H1 (cell line): ENCODE results near the gene RREB1. TPM values are rescaled to one million over a fixed set of nuclear protein-coding genes. Genes with fewer than 3 reads are reported as not detected.

Experiments
- CTCF ChIA-PET: fragments of 300-600 bp; sonication (Branson Sonifier 250); formaldehyde crosslinking; loops from one replicate; lab custom pipeline; 2021; ENCODE audit not compliant: partially characterized antibody; lab: Charles Lee
- POLR2A ChIA-PET: fragments of 300-600 bp; sonication (Branson Sonifier 250); formaldehyde crosslinking; loops from one replicate; lab custom pipeline; 2021; ENCODE audit warnings: inconsistent platforms; ENCODE audit not compliant: partially characterized antibody; lab: Charles Lee
- DNase-seq, 2 experiments: peaks; one replicate each; pipeline versions ENCODE4 v3.0.0 to v3.0.0-alpha.2; 2010 to 2022; ENCODE audit warnings: low spot score in 2 of 2, low read depth in 1 of 2, mixed read lengths in 1 of 2
- FAIRE-seq: peaks from 2 replicates; lab custom pipeline; 2011; peaks lifted over from hg19 to GRCh38; lab: Jason Lieb, UNC
- H2AFZ ChIP-seq: 2 replicates; pipeline ENCODE4 v1.8.1; 2012; ENCODE audit warnings: low read length, inconsistent platforms
- H2AK5ac ChIP-seq: 2 replicates; pipeline ENCODE4 v1.6.1; 2013; ENCODE audit warnings: low read depth, low read length
- H2BK120ac ChIP-seq: replicated peaks from 2 replicates; pipeline ENCODE3; 2013; ENCODE audit warnings: low read depth, low read length, inconsistent platforms
- H2BK12ac ChIP-seq: 2 replicates; pipeline ENCODE4 v1.6.1; 2013; ENCODE audit warnings: low read depth, low read length
- H2BK15ac ChIP-seq: 2 replicates; pipeline ENCODE4 v1.6.1; 2013; ENCODE audit warnings: low read length
- H2BK20ac ChIP-seq: 2 replicates; pipeline ENCODE4 v1.6.1; 2013; ENCODE audit warnings: low read length
- H2BK5ac ChIP-seq: 2 replicates; pipeline ENCODE4 v1.6.1; 2013; ENCODE audit warnings: low read depth, low read length
- H3K14ac ChIP-seq: 2 replicates; pipeline ENCODE4 v1.6.1; 2013; ENCODE audit warnings: inconsistent platforms; ENCODE audit not compliant: insufficient read length
- H3K18ac ChIP-seq: 2 replicates; pipeline ENCODE4 v1.6.1; 2013; ENCODE audit warnings: low read length; ENCODE audit errors: extremely low read depth
- H3K23ac ChIP-seq: 2 replicates; pipeline ENCODE4 v1.6.1; 2013; ENCODE audit warnings: inconsistent platforms; ENCODE audit not compliant: insufficient read length
- H3K23me2 ChIP-seq: 2 replicates; pipeline ENCODE4 v1.6.1; 2013; ENCODE audit warnings: low read depth, low read length
- H3K27ac ChIP-seq: 2 replicates; pipeline ENCODE4 v1.6.1; 2011; ENCODE audit warnings: low read depth, low read length, inconsistent platforms
- H3K27me3 ChIP-seq, 4 experiments: replicated peaks in 1 of 4; 1 replicate in 1 of 4; 2 replicates in 3 of 4; pipeline versions ENCODE4 v1.6.1 to v1.8.1; 2011 to 2013; ENCODE audit warnings: low read length in 3 of 4, mild to moderate bottlenecking in 3 of 4, inconsistent platforms in 2 of 4, mixed read lengths in 2 of 4, moderate library complexity in 1 of 4; ENCODE audit not compliant: control insufficient read depth in 3 of 4, insufficient read depth in 3 of 4; ENCODE audit errors: extremely low read depth in 1 of 4
- H3K36me3 ChIP-seq, 4 experiments: 2 replicates each; pipeline versions ENCODE4 v1.6.1 to v1.8.1; 2011 to 2013; ENCODE audit warnings: mild to moderate bottlenecking in 4 of 4, low read length in 3 of 4, moderate library complexity in 2 of 4, control low read depth in 1 of 4, inconsistent platforms in 1 of 4; ENCODE audit not compliant: insufficient read depth in 4 of 4, control insufficient read depth in 2 of 4
- H3K4ac ChIP-seq: replicated peaks from 2 replicates; pipeline ENCODE3; 2013; ENCODE audit warnings: low read length, low read depth, mixed read lengths, inconsistent platforms; ENCODE audit not compliant: insufficient read length
- H3K4me1 ChIP-seq, 4 experiments: replicated peaks in 1 of 4; 1 replicate in 1 of 4; 2 replicates in 3 of 4; pipeline versions ENCODE4 v1.6.1 to v1.8.1; 2011 to 2013; ENCODE audit warnings: low read length in 3 of 4, inconsistent platforms in 2 of 4, mixed read lengths in 1 of 4; ENCODE audit not compliant: insufficient read depth in 4 of 4, control insufficient read depth in 3 of 4
- H3K4me2 ChIP-seq, 2 experiments: 2 replicates each; pipeline versions ENCODE4 v1.6.1 to v1.8.1; 2011 to 2013; ENCODE audit warnings: low read depth in 2 of 2, low read length in 2 of 2, control low read depth in 1 of 2, inconsistent platforms in 1 of 2, mild to moderate bottlenecking in 1 of 2; ENCODE audit not compliant: insufficient read depth in 1 of 2
- H3K4me3 ChIP-seq, 4 experiments: fragments of 200-600, 300-600 bp in 1 of 4; sonication (generic), shearing (Covaris generic), sonication (Bioruptor Twin) in 1 of 4; 2 replicates each; pipeline versions ENCODE4 v1.5.1 to v1.8.1; 2011 to 2016; ENCODE audit warnings: low read length in 4 of 4, low read depth in 3 of 4, control low read depth in 2 of 4, inconsistent platforms in 2 of 4, mild to moderate bottlenecking in 2 of 4, mixed read lengths in 1 of 4, moderate library complexity in 1 of 4; ENCODE audit not compliant: insufficient read depth in 2 of 4; ENCODE audit errors: extremely low read depth in 1 of 4
- H3K56ac ChIP-seq: replicated peaks from 2 replicates; pipeline ENCODE3; 2013; ENCODE audit warnings: low read depth, mild to moderate bottlenecking, mixed read lengths, low read length, inconsistent platforms; ENCODE audit not compliant: insufficient read length
- H3K79me1 ChIP-seq: 2 replicates; pipeline ENCODE4 v1.6.1; 2013; ENCODE audit warnings: low read depth, low read length, control low read depth
- H3K79me2 ChIP-seq, 2 experiments: 2 replicates each; pipeline versions ENCODE4 v1.6.1 to v1.8.1; 2012 to 2013; ENCODE audit warnings: low read length in 2 of 2, mild to moderate bottlenecking in 2 of 2, inconsistent platforms in 1 of 2; ENCODE audit not compliant: insufficient read depth in 2 of 2, control insufficient read depth in 1 of 2
- H3K9ac ChIP-seq, 4 experiments: replicated peaks in 1 of 4; 1 replicate in 1 of 4; 2 replicates in 3 of 4; pipeline versions ENCODE4 v1.6.1 to v1.8.1; 2011 to 2013; ENCODE audit warnings: low read depth in 3 of 4, low read length in 3 of 4, control low read depth in 2 of 4, mild to moderate bottlenecking in 2 of 4, moderate library complexity in 2 of 4, inconsistent platforms in 1 of 4; ENCODE audit errors: extremely low read depth in 1 of 4
- H3K9me3 ChIP-seq, 2 experiments: 2 replicates each; pipeline versions ENCODE4 v1.6.1 to v1.8.1; 2012 to 2013; ENCODE audit warnings: mild to moderate bottlenecking in 2 of 2, moderate library complexity in 2 of 2, control low read depth in 1 of 2, inconsistent platforms in 1 of 2, low read depth in 1 of 2, low read length in 1 of 2, mixed read lengths in 1 of 2; ENCODE audit not compliant: insufficient read depth in 2 of 2
- H4K20me1 ChIP-seq, 2 experiments: replicated peaks in 1 of 2; 2 replicates each; pipeline versions ENCODE3 to v1.8.1; 2011 to 2013; ENCODE audit warnings: inconsistent platforms in 2 of 2, low read length in 2 of 2, mild to moderate bottlenecking in 1 of 2; ENCODE audit not compliant: insufficient read depth in 2 of 2, control insufficient read depth in 1 of 2
- H4K5ac ChIP-seq: 2 replicates; pipeline ENCODE4 v1.6.1; 2013; ENCODE audit warnings: low read length, low read depth, mixed read lengths, inconsistent platforms; ENCODE audit not compliant: insufficient read length
- H4K8ac ChIP-seq: 2 replicates; pipeline ENCODE4 v1.8.0; 2013; ENCODE audit warnings: mild to moderate bottlenecking, moderate library complexity, low read length, inconsistent platforms; ENCODE audit not compliant: insufficient read depth; ENCODE audit errors: extremely low read depth
- H4K91ac ChIP-seq: replicated peaks from 2 replicates; pipeline ENCODE3; 2013; ENCODE audit warnings: low read length, mixed read lengths, inconsistent platforms; ENCODE audit not compliant: insufficient read length
- BCL11A ChIP-seq, 2 experiments: IDR thresholded peaks; one replicate each; pipeline ENCODE4 v1.6.1; 2011; ENCODE audit warnings: low read depth in 2 of 2, low read length in 2 of 2, mild to moderate bottlenecking in 2 of 2
- CBX5 ChIP-seq: fragments of 300-800, 300-1000 bp; sonication (generic); IDR thresholded peaks from 2 replicates; pipeline ENCODE4 v1.7.1; 2016; ENCODE audit warnings: antibody characterized with exemption, low read length, low read depth
- EP300 ChIP-seq, 2 experiments: IDR thresholded peaks; 1 replicate in 1 of 2; 2 replicates in 1 of 2; pipeline ENCODE4 v1.6.1; 2011 to 2012; ENCODE audit warnings: low read depth in 2 of 2, low read length in 2 of 2, mild to moderate bottlenecking in 2 of 2, borderline replicate concordance in 1 of 2, inconsistent platforms in 1 of 2, moderate library complexity in 1 of 2
- GABPA ChIP-seq: IDR thresholded peaks from 2 replicates; pipeline ENCODE4 v1.6.1; 2011; ENCODE audit warnings: mild to moderate bottlenecking, low read length, moderate library complexity, borderline replicate concordance; ENCODE audit not compliant: insufficient read depth
- KDM1A ChIP-seq: fragments of 200-600, 300-600 bp; sonication (generic); IDR thresholded peaks from 2 replicates; pipeline ENCODE4 v1.7.1; 2016; ENCODE audit warnings: mild to moderate bottlenecking, low read length, borderline replicate concordance
- SUZ12 ChIP-seq: fragments of 200-600 bp; sonication (generic); IDR thresholded peaks from 2 replicates; pipeline ENCODE4 v1.6.1; 2012; ENCODE audit warnings: mild to moderate bottlenecking, inconsistent platforms, low read length, moderate library complexity, mixed read lengths
- WGBS, 2 experiments: shearing (Covaris generic) in 1 of 2; methylation state at CpG; one replicate each; pipeline versions ENCODE4 v1.1.6 to v1.1.7; 2013 to 2015; ENCODE audit warnings: low lambda C conversion rate in 2 of 2, mixed read lengths in 2 of 2, inconsistent platforms in 1 of 2, low coverage in 1 of 2, missing lambda C conversion rate in 1 of 2; ENCODE audit not compliant: insufficient replicate concordance in 2 of 2, insufficient coverage in 1 of 2, insufficient read length in 1 of 2; ENCODE audit errors: extremely low coverage in 1 of 2, missing lambda C conversion rate in 1 of 2; 5-methylcytosine and 5-hydroxymethylcytosine counted together
- polyA plus RNA-seq, 7 experiments: library from polyadenylated mRNA; depleted of rRNA in 3 of 7; stranded (reverse) in 5 of 7; unstranded in 2 of 7; fragments of >200 nt in 5 of 7; fragments of 200-250 nt in 2 of 7; gene quantifications; 1 replicate in 5 of 7; 2 replicates in 1 of 7; 4 replicates in 1 of 7; pipeline versions ENCODE4 v1.2.1 to v1.2.3, GENCODE V29; 2011 to 2013; ENCODE audit warnings: missing spikeins in 2 of 7, mixed read lengths in 2 of 7
- total RNA-seq: library from RNA; stranded (reverse); fragmentation: NEBNext Ultra II Directional; extraction: Animal tissue kit (Norgen Biotek cat#: 25700); gene quantifications from 2 replicates; pipeline ENCODE4 v1.2.1, GENCODE V29; 2021
- TF ChIP-seq, protein P1 (sequence below), 3 experiments: IDR thresholded peaks; 1 replicate in 2 of 3; 2 replicates in 1 of 3; pipeline versions ENCODE4 v1.5.1 to v1.6.1; 2011; ENCODE audit warnings: low read length in 3 of 3, mild to moderate bottlenecking in 3 of 3, inconsistent platforms in 2 of 3, low read depth in 1 of 3, moderate library complexity in 1 of 3; ENCODE audit not compliant: insufficient read depth in 1 of 3; ENCODE audit errors: control extremely low read depth in 1 of 3

RREB1 gene
- total and polyA plus RNA-seq, 2 of the 8 experiments (the other 6 are each of a cell fraction or from before 2014, with no cell fraction given), result 3.9 to 34.7 TPM

DNA sequence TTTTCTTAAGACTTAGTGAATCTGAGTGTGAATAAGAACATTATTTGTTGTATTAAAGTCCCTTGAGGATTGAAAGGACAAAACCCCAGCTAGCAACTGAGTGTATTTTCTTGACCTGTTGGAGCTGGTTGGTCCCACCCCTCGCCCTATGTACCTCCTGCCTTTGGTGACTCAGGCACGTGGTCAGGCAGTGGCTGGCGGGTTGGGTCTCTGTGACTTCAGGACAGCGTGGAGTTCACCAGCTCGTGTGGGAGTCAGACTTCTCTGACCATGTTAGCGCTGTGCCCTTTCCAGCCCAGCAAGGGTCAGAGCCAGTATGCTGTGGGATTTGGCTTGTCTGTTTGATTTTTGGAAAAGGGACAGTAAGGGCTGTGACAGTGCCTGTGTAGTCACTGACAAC is 111.5 kb downstream of the RREB1 start:
- H4K20me1 ChIP-seq, result no peaks in the 10 kb centered on the region
- no peak overlapping the region for H4K8ac ChIP-seq
- TF ChIP-seq EP300 (IDR thresholded peaks at IDR 0.05; ENCODE audit: borderline replicate concordance in 1 of 2, low read depth in 2 of 2, low read length in 2 of 2) (no peak), BCL11A (IDR thresholded peaks at IDR 0.05; ENCODE audit: low read depth in 2 of 2, low read length in 2 of 2) (no peak), KDM1A (no peak), CBX5 (no peak), SUZ12 (no peak), GABPA (no peak)
- TF ChIP-seq, protein P1, sequence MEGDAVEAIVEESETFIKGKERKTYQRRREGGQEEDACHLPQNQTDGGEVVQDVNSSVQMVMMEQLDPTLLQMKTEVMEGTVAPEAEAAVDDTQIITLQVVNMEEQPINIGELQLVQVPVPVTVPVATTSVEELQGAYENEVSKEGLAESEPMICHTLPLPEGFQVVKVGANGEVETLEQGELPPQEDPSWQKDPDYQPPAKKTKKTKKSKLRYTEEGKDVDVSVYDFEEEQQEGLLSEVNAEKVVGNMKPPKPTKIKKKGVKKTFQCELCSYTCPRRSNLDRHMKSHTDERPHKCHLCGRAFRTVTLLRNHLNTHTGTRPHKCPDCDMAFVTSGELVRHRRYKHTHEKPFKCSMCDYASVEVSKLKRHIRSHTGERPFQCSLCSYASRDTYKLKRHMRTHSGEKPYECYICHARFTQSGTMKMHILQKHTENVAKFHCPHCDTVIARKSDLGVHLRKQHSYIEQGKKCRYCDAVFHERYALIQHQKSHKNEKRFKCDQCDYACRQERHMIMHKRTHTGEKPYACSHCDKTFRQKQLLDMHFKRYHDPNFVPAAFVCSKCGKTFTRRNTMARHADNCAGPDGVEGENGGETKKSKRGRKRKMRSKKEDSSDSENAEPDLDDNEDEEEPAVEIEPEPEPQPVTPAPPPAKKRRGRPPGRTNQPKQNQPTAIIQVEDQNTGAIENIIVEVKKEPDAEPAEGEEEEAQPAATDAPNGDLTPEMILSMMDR (IDR thresholded peaks at IDR 0.05; ENCODE audit: control extremely low read depth in 1 of 3, insufficient read depth in 1 of 3, low read depth in 1 of 3, low read length in 3 of 3), result no peak

More for the DNA sequence above, 111.5 kb downstream of the RREB1 start:
- Histone ChIP-seq H3K27ac (no peak overlapping the region), H2BK12ac (no peak overlapping the region), H3K4ac (no peak overlapping the region), H3K4me3 (no peak overlapping the region), H2AK5ac (no peak overlapping the region), H2BK5ac (no peak overlapping the region), H2AFZ (no peak overlapping the region), H3K9me3 (no peaks in the 10 kb centered on the region), H3K23ac (no peak overlapping the region), H3K9ac (no peak overlapping the region), H3K36me3 (no peaks in the 10 kb centered on the region; a peak in 1 of 8 replicates), H3K4me1 (peaks cover under 1 to 7% (median 3%) of the 10 kb centered on the region in 4 experiments; a peak in 4 of 7 replicates), H3K27me3 (no peaks in the 10 kb centered on the region), H3K56ac (no peak overlapping the region), H3K79me1 (no peaks in the 10 kb centered on the region), H2BK20ac (no peak overlapping the region), H2BK120ac (no peak overlapping the region), H2BK15ac (no peak overlapping the region), H4K91ac (no peak overlapping the region), H3K14ac (no peak overlapping the region), H3K79me2 (no peaks in the 10 kb centered on the region), H3K18ac (no peak overlapping the region), H3K23me2 (no peaks in the 10 kb centered on the region), H4K5ac (no peak overlapping the region), H3K4me2 (no peak overlapping the region)
- ChIA-PET CTCF (interaction anchor here (0.6 to 1.4 kb wide), 8 partner anchors 9 to 298 kb away, joined by 3 to 7 read pairs (median 4); no protein-coding TSS in a partner anchor), POLR2A (no interaction called here)
- FAIRE-seq (no peak), DNase-seq (no peak)
- WGBS, 2 experiments, result 89% methylated on average over 6 of the region's 6 CpGs; no CpG with 5 or more reads in 1 of the 2 experiments
